ENCODE measurements around the gene ALDH5A1. TPM values are rescaled to one million over a fixed set of nuclear protein-coding genes. Genes with fewer than 3 reads are reported as not detected.

ALDH5A1 gene
- total RNA-seq, 1 experiment from 2014 or later = 23.2 TPM

GRCh38 chr6:24540197-24540596 lies 45.4 kb downstream of the ALDH5A1 start:
- intact Hi-C loops (cut with micrococcal nuclease; ENCODE audit: unreplicated experiment) = no loop called here
- H3K36me3 Mint-ChIP-seq (ENCODE audit: insufficient read depth, unreplicated experiment) = no peaks in the 10 kb centered on the region
- H3K9me3 Mint-ChIP-seq (ENCODE audit: low read depth, unreplicated experiment) = no peaks in the 10 kb centered on the region
- DNase-seq = no peak
- no peak for TF ChIP-seq CTCF (IDR thresholded peaks at IDR 0.05; ENCODE audit: unreplicated experiment)
- no peak overlapping the region for H3K4me3 Mint-ChIP-seq (ENCODE audit: low read depth, unreplicated experiment)
- CTCF ChIA-PET = no interaction called here
- BruUV-seq (replicated peaks) = no TSS peak
- no peak overlapping the region for H3K27ac Mint-ChIP-seq (ENCODE audit: unreplicated experiment)
- H3K27me3 Mint-ChIP-seq (ENCODE audit: unreplicated experiment) = no peaks in the 10 kb centered on the region
- H3K4me1 Mint-ChIP-seq (ENCODE audit: low read depth, unreplicated experiment) = no peaks in the 10 kb centered on the region

DNA sequence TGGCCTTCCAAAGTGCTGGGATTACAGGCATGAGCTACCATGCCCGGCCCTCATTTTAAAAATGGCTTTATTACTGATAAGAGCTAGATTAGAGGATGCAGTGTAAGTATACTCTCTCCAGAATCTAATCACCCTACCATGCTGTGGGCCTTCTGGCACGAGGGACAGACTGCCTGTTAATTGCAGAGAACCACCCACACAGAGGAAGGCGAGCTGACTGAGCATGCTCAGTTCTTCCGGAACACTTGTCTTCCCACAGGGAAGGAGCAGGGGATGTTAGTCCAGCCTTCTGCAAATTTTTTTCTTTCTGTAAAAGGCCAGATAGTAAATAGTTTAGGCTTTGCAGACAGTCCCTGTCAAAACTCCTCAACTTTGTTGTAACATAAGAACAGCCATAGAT lies 48.9 kb downstream of the ALDH5A1 start:
- Mint-ChIP-seq H3K27me3 (ENCODE audit: unreplicated experiment) (no peaks in the 10 kb centered on the region), H3K4me1 (ENCODE audit: low read depth, unreplicated experiment) (no peaks in the 10 kb centered on the region), H3K4me3 (ENCODE audit: low read depth, unreplicated experiment) (no peak overlapping the region), H3K36me3 (ENCODE audit: insufficient read depth, unreplicated experiment) (no peaks in the 10 kb centered on the region), H3K27ac (ENCODE audit: unreplicated experiment) (no peak overlapping the region), H3K9me3 (ENCODE audit: low read depth, unreplicated experiment) (no peaks in the 10 kb centered on the region)
- intact Hi-C loops (cut with micrococcal nuclease; ENCODE audit: unreplicated experiment) = no loop called here
- DNase-seq = no peak
- CTCF ChIA-PET = no interaction called here
- BruUV-seq (replicated peaks) = no TSS peak
- TF ChIP-seq CTCF (IDR thresholded peaks at IDR 0.05; ENCODE audit: unreplicated experiment) = no peak

DNA sequence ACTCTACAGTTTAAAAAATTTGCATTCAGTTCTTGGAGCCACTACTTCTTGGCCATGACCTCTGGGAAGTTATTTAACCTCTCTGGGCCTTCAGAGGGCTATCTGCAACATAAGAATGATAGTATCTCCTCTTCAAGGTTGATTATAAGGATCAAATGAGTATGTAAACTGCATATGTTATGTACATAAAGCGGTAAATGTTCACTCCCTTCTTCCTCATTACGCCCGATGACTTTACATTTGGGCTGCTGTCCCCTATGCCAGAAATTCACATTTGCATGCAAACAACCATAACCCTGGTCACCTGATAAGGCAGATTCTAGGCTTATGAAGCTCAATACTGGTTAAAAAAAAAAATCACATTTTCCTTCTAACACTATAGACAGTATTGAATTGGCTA lies 50.4 kb downstream of the ALDH5A1 start:
- no peaks in the 10 kb centered on the region for H3K4me1 Mint-ChIP-seq (ENCODE audit: low read depth, unreplicated experiment)
- no peak overlapping the region for H3K27ac Mint-ChIP-seq (ENCODE audit: unreplicated experiment)
- no peaks in the 10 kb centered on the region for H3K27me3 Mint-ChIP-seq (ENCODE audit: unreplicated experiment)
- CTCF ChIA-PET = no interaction called here
- TF ChIP-seq CTCF (IDR thresholded peaks at IDR 0.05; ENCODE audit: unreplicated experiment) = no peak
- no peak for DNase-seq
- no peaks in the 10 kb centered on the region for H3K36me3 Mint-ChIP-seq (ENCODE audit: insufficient read depth, unreplicated experiment)
- H3K4me3 Mint-ChIP-seq (ENCODE audit: low read depth, unreplicated experiment) = no peak overlapping the region
- no TSS peak for BruUV-seq (replicated peaks)
- intact Hi-C loops (cut with micrococcal nuclease; ENCODE audit: unreplicated experiment) = no loop called here
- no peaks in the 10 kb centered on the region for H3K9me3 Mint-ChIP-seq (ENCODE audit: low read depth, unreplicated experiment)

DNA sequence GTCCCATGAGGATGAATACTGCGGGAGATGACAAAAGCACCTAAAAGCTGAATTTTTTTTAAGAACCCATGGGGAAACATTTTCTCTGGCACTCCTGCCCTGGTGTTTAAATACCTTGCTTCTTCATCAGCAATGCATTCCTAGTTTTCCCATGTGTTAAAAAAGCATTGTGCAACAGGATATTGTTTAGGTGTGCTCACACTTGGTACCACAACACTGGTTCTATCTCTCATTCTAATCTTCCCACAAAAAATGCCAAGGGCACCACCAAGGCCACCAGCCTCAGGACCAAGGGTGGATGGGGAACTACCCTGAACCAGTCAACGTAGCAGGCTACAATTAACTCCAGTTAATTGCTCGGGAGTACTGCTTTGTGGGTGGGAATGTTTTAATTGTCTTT lies 50.9 kb downstream of the ALDH5A1 start:
- no peak for TF ChIP-seq CTCF (IDR thresholded peaks at IDR 0.05; ENCODE audit: unreplicated experiment)
- DNase-seq = no peak
- CTCF ChIA-PET = no interaction called here

More for the DNA sequence above, 50.9 kb downstream of the ALDH5A1 start:
- H3K27me3 Mint-ChIP-seq (ENCODE audit: unreplicated experiment) = no peaks in the 10 kb centered on the region
- no peaks in the 10 kb centered on the region for H3K36me3 Mint-ChIP-seq (ENCODE audit: insufficient read depth, unreplicated experiment)
- intact Hi-C loops (cut with micrococcal nuclease; ENCODE audit: unreplicated experiment) = no loop called here
- no TSS peak for BruUV-seq (replicated peaks)
- H3K27ac Mint-ChIP-seq (ENCODE audit: unreplicated experiment) = no peak overlapping the region
- H3K4me3 Mint-ChIP-seq (ENCODE audit: low read depth, unreplicated experiment) = no peak overlapping the region
- no peaks in the 10 kb centered on the region for H3K9me3 Mint-ChIP-seq (ENCODE audit: low read depth, unreplicated experiment)
- no peaks in the 10 kb centered on the region for H3K4me1 Mint-ChIP-seq (ENCODE audit: low read depth, unreplicated experiment)
